Measurements from ENCODE around the gene GAREM1.

DNA sequence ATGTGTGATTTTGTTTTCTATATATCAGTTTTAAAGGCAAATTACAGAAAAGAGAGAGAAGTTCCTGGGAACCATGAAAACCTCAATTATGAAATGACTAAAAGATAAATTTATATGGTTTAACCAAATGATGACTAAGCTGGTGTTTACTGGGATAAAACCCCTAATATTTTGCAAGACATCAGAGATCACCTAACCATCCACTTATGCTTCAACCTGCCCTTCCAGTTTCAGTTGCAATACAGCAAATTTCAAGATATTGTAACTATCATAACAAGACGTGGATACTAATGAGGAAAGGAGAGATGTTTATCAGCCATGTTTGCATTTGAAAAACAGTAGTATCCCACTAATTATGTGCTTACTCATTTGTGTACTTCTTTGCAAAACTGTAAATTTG lies 108.2 kb downstream of the GAREM1 start:
- TF ChIP-seq YY1 (IDR thresholded peaks at IDR 0.05) = no peak
- TF ChIP-seq CTCF (IDR thresholded peaks at IDR 0.05; ENCODE audit: low read depth, low read length, missing input control) = no peak
- no peak for TF ChIP-seq JUND (IDR thresholded peaks at IDR 0.05)
- TF ChIP-seq HNF4G (IDR thresholded peaks at IDR 0.05) = no peak
- TF ChIP-seq GABPA (IDR thresholded peaks at IDR 0.05 in 1 of 2, conservative IDR thresholded peaks at IDR 0.05 in 1 of 2) = no peak
- TF ChIP-seq TAF1 (conservative IDR thresholded peaks at IDR 0.05) = no peak
- TF ChIP-seq, protein P1, sequence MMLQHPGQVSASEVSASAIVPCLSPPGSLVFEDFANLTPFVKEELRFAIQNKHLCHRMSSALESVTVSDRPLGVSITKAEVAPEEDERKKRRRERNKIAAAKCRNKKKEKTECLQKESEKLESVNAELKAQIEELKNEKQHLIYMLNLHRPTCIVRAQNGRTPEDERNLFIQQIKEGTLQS (IDR thresholded peaks at IDR 0.05) = no peak
- TF ChIP-seq, protein P2, sequence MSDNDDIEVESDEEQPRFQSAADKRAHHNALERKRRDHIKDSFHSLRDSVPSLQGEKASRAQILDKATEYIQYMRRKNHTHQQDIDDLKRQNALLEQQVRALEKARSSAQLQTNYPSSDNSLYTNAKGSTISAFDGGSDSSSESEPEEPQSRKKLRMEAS (IDR thresholded peaks at IDR 0.05) = no peak
- TF ChIP-seq, protein P3, sequence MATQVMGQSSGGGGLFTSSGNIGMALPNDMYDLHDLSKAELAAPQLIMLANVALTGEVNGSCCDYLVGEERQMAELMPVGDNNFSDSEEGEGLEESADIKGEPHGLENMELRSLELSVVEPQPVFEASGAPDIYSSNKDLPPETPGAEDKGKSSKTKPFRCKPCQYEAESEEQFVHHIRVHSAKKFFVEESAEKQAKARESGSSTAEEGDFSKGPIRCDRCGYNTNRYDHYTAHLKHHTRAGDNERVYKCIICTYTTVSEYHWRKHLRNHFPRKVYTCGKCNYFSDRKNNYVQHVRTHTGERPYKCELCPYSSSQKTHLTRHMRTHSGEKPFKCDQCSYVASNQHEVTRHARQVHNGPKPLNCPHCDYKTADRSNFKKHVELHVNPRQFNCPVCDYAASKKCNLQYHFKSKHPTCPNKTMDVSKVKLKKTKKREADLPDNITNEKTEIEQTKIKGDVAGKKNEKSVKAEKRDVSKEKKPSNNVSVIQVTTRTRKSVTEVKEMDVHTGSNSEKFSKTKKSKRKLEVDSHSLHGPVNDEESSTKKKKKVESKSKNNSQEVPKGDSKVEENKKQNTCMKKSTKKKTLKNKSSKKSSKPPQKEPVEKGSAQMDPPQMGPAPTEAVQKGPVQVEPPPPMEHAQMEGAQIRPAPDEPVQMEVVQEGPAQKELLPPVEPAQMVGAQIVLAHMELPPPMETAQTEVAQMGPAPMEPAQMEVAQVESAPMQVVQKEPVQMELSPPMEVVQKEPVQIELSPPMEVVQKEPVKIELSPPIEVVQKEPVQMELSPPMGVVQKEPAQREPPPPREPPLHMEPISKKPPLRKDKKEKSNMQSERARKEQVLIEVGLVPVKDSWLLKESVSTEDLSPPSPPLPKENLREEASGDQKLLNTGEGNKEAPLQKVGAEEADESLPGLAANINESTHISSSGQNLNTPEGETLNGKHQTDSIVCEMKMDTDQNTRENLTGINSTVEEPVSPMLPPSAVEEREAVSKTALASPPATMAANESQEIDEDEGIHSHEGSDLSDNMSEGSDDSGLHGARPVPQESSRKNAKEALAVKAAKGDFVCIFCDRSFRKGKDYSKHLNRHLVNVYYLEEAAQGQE (IDR thresholded peaks at IDR 0.05) = no peak
- TF ChIP-seq RAD21 (IDR thresholded peaks at IDR 0.05) = no peak
- no peak for TF ChIP-seq EGR1 (IDR thresholded peaks at IDR 0.05; ENCODE audit: low read depth in 2 of 2)
- no peak for TF ChIP-seq RXRA (IDR thresholded peaks at IDR 0.05)
- no peak for TF ChIP-seq SP1 (IDR thresholded peaks at IDR 0.05)
- TF ChIP-seq ZBTB33 (IDR thresholded peaks at IDR 0.05) = no peak
